Cardiac fibroblast (primary cell): Measurements from ENCODE around the gene HFM1.

Experiments
- DNase-seq, 2 donors: peaks; one replicate each; pipeline versions ENCODE4 v3.0.0 to v3.0.0-alpha.2; 2010; ENCODE audit warnings: low read depth in 2 of 2
- H3K4me3 ChIP-seq, 2 donors: replicated peaks in 1 of 2; 1 replicate in 1 of 2; 2 replicates in 1 of 2; pipeline ENCODE4 v1.5.1; 2011; ENCODE audit warnings: low read depth in 2 of 2, low read length in 2 of 2, mild to moderate bottlenecking in 2 of 2, moderate library complexity in 1 of 2
- CTCF ChIP-seq: IDR thresholded peaks from one replicate; pipeline ENCODE4 v1.5.1; 2011; ENCODE audit warnings: low read depth, mild to moderate bottlenecking, low read length, inconsistent platforms

The HFM1 gene

DNA sequence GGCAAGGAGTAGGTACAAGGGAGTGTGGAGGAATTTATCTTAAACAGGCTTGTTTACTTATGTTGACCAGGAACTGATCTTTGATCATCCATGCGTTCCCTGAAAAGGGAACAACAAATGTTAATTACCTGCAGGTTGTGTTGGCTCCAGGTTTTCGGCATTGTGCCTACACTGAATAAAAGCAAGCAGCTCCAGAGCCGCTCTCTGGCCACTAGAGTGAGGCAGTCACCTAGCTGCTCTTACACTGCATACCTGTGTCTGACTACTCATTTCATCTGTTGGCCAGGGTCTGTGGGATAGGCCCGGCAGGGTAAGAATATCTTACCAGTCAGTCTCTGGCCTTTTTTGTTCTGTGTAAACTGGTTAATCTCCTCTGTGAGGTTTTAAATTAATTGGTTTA lies 183.6 kb downstream of the HFM1 start:
- no peak overlapping the region for H3K4me3 ChIP-seq
- TF ChIP-seq CTCF, result no peak
- no peak for DNase-seq

GRCh38 chr1:91217911-91218310 lies 186.7 kb downstream of the HFM1 start:
- TF ChIP-seq CTCF, result no peak
- DNase-seq, result no peak

More at GRCh38 chr1:91217911-91218310, 186.7 kb downstream of the HFM1 start:
- no peak overlapping the region for H3K4me3 ChIP-seq
